GM12878 (cell line): ENCODE data around the gene UXS1. TPM values are rescaled to one million over a fixed set of nuclear protein-coding genes. Genes with fewer than 3 reads are reported as not detected.

Source experiments
- ATAC-seq: fragments of 200-7000 bp; cut with Tn5 transposase; 3 replicates; pipeline ENCODE4 v1.9.1; 2020; ENCODE audit warnings: mild to moderate bottlenecking, moderate library complexity
- BruUV-seq: library from RNA; stranded (reverse); fragments of 400-500 nt; replicated peaks from 2 replicates; lab custom pipeline; 2021; lab: Mats Ljungman, UMichigan
- CTCF ChIA-PET: fragments of 300-600 bp; sonication (Branson Sonifier 250); formaldehyde crosslinking; extraction: SDS; loops from one replicate; lab custom pipeline; 2021; ENCODE audit warnings: inconsistent platforms; lab: Yijun Ruan, JAX
- POLR2A ChIA-PET: fragments of 350-600 bp; formaldehyde crosslinking; extraction: SDS; loops from one replicate; lab custom pipeline; 2021; ENCODE audit warnings: inconsistent platforms; lab: Charles Lee
- RAD21 ChIA-PET: fragments of 300-600 bp; sonication (Branson Sonifier 250); formaldehyde crosslinking; loops from one replicate; lab custom pipeline; 2023; ENCODE audit warnings: antibody characterized with exemption; ENCODE audit not compliant: unreplicated experiment; lab: Charles Lee
- SMC1A ChIA-PET: fragments of 300-600 bp; sonication (Branson Sonifier 250); formaldehyde crosslinking; loops from one replicate; lab custom pipeline; 2023; ENCODE audit not compliant: unreplicated experiment, uncharacterized antibody; lab: Charles Lee
- DNase-seq: peaks from one replicate; pipeline ENCODE4 v3.0.0-alpha.2; 2011; ENCODE audit warnings: low read depth, low spot score
- FAIRE-seq: peaks from 3 replicates; lab custom pipeline; 2011; peaks lifted over from hg19 to GRCh38; lab: Jason Lieb, UNC
- H2AFZ ChIP-seq: 2 replicates; pipeline ENCODE4 v1.6.0; 2011; ENCODE audit warnings: low read depth, low read length, control low read depth; ENCODE audit not compliant: control insufficient read depth
- H3K27ac ChIP-seq: 2 replicates; pipeline ENCODE4 v1.5.1; 2011; ENCODE audit warnings: control low read depth; ENCODE audit not compliant: control insufficient read depth, insufficient read depth
- H3K27me3 ChIP-seq, 2 experiments: replicated peaks in 1 of 2; 2 replicates each; pipeline versions ENCODE4 v1.6.0 to v1.6.1; 2011; ENCODE audit warnings: low read length in 1 of 2; ENCODE audit not compliant: control insufficient read depth in 2 of 2, insufficient read depth in 2 of 2
- H3K36me3 ChIP-seq, 2 experiments: 2 replicates each; pipeline ENCODE4 v1.5.1; 2011; ENCODE audit warnings: low read length in 1 of 2; ENCODE audit not compliant: control insufficient read depth in 2 of 2, insufficient read depth in 2 of 2
- H3K4me1 ChIP-seq: 2 replicates; pipeline ENCODE4 v1.6.1; 2011; ENCODE audit warnings: mild to moderate bottlenecking, low read length, moderate library complexity, mixed read lengths; ENCODE audit not compliant: control insufficient read depth, insufficient read depth
- H3K4me2 ChIP-seq: 2 replicates; pipeline ENCODE4 v1.6.0; 2011; ENCODE audit warnings: control low read depth; ENCODE audit not compliant: control insufficient read depth, insufficient read depth
- H3K4me3 ChIP-seq: fragments of 200-600 bp; sonication (generic); 2 replicates; pipeline ENCODE4 v1.5.1; 2016
- H3K79me2 ChIP-seq: 2 replicates; pipeline ENCODE4 v1.6.0; 2011; ENCODE audit warnings: low read length; ENCODE audit not compliant: control insufficient read depth, insufficient read depth
- H3K9ac ChIP-seq: 2 replicates; pipeline ENCODE4 v1.8.0; 2011; ENCODE audit warnings: low read length, control low read depth, mixed read lengths; ENCODE audit not compliant: control insufficient read depth, insufficient read depth
- H3K9me3 ChIP-seq: replicated peaks from 3 replicates; pipeline ENCODE4 v1.5.1; 2011; ENCODE audit warnings: mild to moderate bottlenecking, low read length; ENCODE audit not compliant: control insufficient read depth, insufficient read depth
- H4K20me1 ChIP-seq: 2 replicates; pipeline ENCODE4 v1.6.0; 2011; ENCODE audit not compliant: control insufficient read depth, insufficient read depth
- BMI1 ChIP-seq: fragments of 450-650 bp; IDR thresholded peaks from 2 replicates; pipeline ENCODE4 v1.6.1; 2016; ENCODE audit warnings: mild to moderate bottlenecking, moderate library complexity, borderline replicate concordance
- MEF2A ChIP-seq: IDR thresholded peaks from 2 replicates; pipeline ENCODE4 v1.6.1; 2011; ENCODE audit warnings: low read depth, mild to moderate bottlenecking, low read length, moderate library complexity; ENCODE audit not compliant: insufficient read depth
- NFYA ChIP-seq: IDR thresholded peaks from 2 replicates; pipeline ENCODE4 v1.6.1; 2011; ENCODE audit warnings: low read depth, mild to moderate bottlenecking, low read length, improper control_type of control experiment, borderline replicate concordance
- RB1 ChIP-seq: fragments of 450-650 bp; formaldehyde crosslinking; IDR thresholded peaks from 2 replicates; pipeline ENCODE4 v1.6.1; 2017; ENCODE audit warnings: mild to moderate bottlenecking, borderline replicate concordance
- RBBP5 ChIP-seq: fragments of 200-600 bp; sonication (generic); conservative IDR thresholded peaks from 2 replicates; pipeline ENCODE4 v1.6.1; 2016
- STAT3 ChIP-seq: IDR thresholded peaks from 2 replicates; pipeline ENCODE4 v1.6.1; 2011; ENCODE audit warnings: low read depth, low read length, improper control_type of control experiment
- ZBED1 ChIP-seq: IDR thresholded peaks from 2 replicates; pipeline ENCODE4 v1.6.1; 2016; ENCODE audit warnings: borderline replicate concordance
- ZNF274 ChIP-seq: IDR thresholded peaks from one replicate; pipeline ENCODE4 v1.8.0; 2011; ENCODE audit not compliant: insufficient read length, insufficient read depth
- ZNF622 ChIP-seq: fragments of 450-650 bp; IDR thresholded peaks from 2 replicates; pipeline ENCODE4 v1.6.1; 2017; ENCODE audit warnings: mild to moderate bottlenecking, inconsistent platforms
- WGBS: methylation state at CpG from one replicate; pipeline ENCODE4 v1.1.6; 2016; ENCODE audit warnings: low lambda C conversion rate; ENCODE audit not compliant: insufficient replicate concordance, insufficient coverage; ENCODE audit errors: missing lambda C conversion rate; 5-methylcytosine and 5-hydroxymethylcytosine counted together
- in situ Hi-C: fragments of 300-500 bp; cut with MboI; formaldehyde crosslinking; loops from 9 replicates; pipeline ENCODE4 v1.14.3; 2018; ENCODE audit warnings: mixed read lengths
- intact Hi-C: fragments of 100-400 bp; cut with micrococcal nuclease; formaldehyde crosslinking; loops from one replicate; pipeline ENCODE4 v1.14.2; 2022; ENCODE audit not compliant: unreplicated experiment
- polyA plus RNA-seq, 11 experiments: library from polyadenylated mRNA; depleted of rRNA in 4 of 11; unstranded in 6 of 11; stranded (reverse) in 5 of 11; fragments of >200 nt; fragmentation: Nextera tagmentation in 4 of 11; fragmentation: Illumina TruSeq in 1 of 11; extraction: Ambion mirVana in 4 of 11; extraction: Trizol in 1 of 11; gene quantifications; 1 replicate in 1 of 11; 2 replicates in 10 of 11; pipeline versions ENCODE4 v1.2.1 to v1.2.3, GENCODE V29; 2011 to 2016; ENCODE audit warnings: inconsistent platforms in 2 of 11, missing spikeins in 2 of 11, low read depth in 1 of 11
- total RNA-seq, 4 experiments: library from RNA; depleted of rRNA in 3 of 4; stranded (reverse); fragments of >200 nt in 3 of 4; fragmentation: Illumina TruSeq in 1 of 4; extraction: Trizol in 1 of 4; gene quantifications; 2 replicates each; pipeline versions ENCODE4 v1.2.1 to v1.2.3, GENCODE V29; 2013 to 2021
- TF ChIP-seq, protein P1 (sequence below): fragments of 450-650 bp; formaldehyde crosslinking; IDR thresholded peaks from 2 replicates; pipeline ENCODE4 v1.4.0; 2020; ENCODE audit warnings: mild to moderate bottlenecking, moderate library complexity
- TF ChIP-seq, protein P2 (sequence below): IDR thresholded peaks from 2 replicates; pipeline ENCODE4 v1.6.1; 2012; ENCODE audit warnings: low read depth, low read length, improper control_type of control experiment
- TF ChIP-seq, protein P3 (sequence below): fragments of 450-650 bp; IDR thresholded peaks from 2 replicates; pipeline ENCODE4 v1.6.1; 2017; ENCODE audit warnings: mild to moderate bottlenecking, low read depth, inconsistent platforms; ENCODE audit not compliant: poor library complexity, severe bottlenecking
- TF ChIP-seq, protein P4 (sequence below): IDR thresholded peaks from 2 replicates; pipeline ENCODE4 v1.6.1; 2011; ENCODE audit warnings: borderline replicate concordance, low read depth, mild to moderate bottlenecking, moderate library complexity, mixed read lengths, low read length; ENCODE audit not compliant: insufficient read depth; ENCODE audit errors: extremely low read length

The UXS1 gene
- total and polyA plus RNA-seq, 10 of the 15 experiments (the other 5 are each of a cell fraction or from before 2014, with no cell fraction given): 6.0 to 25.4 (median 24.0) TPM

DNA sequence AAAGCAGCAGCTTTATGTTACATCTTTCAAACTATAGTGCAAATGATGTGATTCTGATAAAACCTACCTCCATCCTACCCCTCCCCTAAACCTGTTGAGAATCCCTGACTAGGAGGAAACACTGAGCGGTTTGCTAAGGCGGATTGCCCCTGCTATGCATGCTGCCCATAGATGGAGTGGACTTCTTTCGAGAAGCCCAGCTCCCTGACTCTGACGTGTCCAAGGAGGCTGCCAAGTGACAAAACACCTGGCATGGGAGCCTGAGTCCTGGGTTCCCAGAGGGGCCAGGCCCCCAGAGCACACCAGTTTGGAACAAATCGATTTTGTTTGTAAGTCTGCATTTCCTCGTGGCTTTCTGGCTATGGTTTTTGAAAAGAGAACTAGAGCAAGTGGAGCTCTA is 1.4 kb upstream of the UXS1 start:
- TF ChIP-seq RBBP5: no peak
- no peak for TF ChIP-seq RB1
- no peak for TF ChIP-seq NFYA
- TF ChIP-seq, protein P1, sequence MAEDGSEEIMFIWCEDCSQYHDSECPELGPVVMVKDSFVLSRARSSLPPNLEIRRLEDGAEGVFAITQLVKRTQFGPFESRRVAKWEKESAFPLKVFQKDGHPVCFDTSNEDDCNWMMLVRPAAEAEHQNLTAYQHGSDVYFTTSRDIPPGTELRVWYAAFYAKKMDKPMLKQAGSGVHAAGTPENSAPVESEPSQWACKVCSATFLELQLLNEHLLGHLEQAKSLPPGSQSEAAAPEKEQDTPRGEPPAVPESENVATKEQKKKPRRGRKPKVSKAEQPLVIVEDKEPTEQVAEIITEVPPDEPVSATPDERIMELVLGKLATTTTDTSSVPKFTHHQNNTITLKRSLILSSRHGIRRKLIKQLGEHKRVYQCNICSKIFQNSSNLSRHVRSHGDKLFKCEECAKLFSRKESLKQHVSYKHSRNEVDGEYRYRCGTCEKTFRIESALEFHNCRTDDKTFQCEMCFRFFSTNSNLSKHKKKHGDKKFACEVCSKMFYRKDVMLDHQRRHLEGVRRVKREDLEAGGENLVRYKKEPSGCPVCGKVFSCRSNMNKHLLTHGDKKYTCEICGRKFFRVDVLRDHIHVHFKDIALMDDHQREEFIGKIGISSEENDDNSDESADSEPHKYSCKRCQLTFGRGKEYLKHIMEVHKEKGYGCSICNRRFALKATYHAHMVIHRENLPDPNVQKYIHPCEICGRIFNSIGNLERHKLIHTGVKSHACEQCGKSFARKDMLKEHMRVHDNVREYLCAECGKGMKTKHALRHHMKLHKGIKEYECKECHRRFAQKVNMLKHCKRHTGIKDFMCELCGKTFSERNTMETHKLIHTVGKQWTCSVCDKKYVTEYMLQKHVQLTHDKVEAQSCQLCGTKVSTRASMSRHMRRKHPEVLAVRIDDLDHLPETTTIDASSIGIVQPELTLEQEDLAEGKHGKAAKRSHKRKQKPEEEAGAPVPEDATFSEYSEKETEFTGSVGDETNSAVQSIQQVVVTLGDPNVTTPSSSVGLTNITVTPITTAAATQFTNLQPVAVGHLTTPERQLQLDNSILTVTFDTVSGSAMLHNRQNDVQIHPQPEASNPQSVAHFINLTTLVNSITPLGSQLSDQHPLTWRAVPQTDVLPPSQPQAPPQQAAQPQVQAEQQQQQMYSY (CRISPR knock-in tag): no peak
- no peak for TF ChIP-seq BMI1
- TF ChIP-seq, protein P2, sequence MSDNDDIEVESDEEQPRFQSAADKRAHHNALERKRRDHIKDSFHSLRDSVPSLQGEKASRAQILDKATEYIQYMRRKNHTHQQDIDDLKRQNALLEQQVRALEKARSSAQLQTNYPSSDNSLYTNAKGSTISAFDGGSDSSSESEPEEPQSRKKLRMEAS: no peak
- TF ChIP-seq ZBED1: no peak
- TF ChIP-seq STAT3: no peak
- no peak for TF ChIP-seq MEF2A
- TF ChIP-seq ZNF622: no peak
- TF ChIP-seq, protein P3, sequence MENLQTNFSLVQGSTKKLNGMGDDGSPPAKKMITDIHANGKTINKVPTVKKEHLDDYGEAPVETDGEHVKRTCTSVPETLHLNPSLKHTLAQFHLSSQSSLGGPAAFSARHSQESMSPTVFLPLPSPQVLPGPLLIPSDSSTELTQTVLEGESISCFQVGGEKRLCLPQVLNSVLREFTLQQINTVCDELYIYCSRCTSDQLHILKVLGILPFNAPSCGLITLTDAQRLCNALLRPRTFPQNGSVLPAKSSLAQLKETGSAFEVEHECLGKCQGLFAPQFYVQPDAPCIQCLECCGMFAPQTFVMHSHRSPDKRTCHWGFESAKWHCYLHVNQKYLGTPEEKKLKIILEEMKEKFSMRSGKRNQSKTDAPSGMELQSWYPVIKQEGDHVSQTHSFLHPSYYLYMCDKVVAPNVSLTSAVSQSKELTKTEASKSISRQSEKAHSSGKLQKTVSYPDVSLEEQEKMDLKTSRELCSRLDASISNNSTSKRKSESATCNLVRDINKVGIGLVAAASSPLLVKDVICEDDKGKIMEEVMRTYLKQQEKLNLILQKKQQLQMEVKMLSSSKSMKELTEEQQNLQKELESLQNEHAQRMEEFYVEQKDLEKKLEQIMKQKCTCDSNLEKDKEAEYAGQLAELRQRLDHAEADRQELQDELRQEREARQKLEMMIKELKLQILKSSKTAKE: no peak
- TF ChIP-seq ZNF274: no peak
- TF ChIP-seq, protein P4, sequence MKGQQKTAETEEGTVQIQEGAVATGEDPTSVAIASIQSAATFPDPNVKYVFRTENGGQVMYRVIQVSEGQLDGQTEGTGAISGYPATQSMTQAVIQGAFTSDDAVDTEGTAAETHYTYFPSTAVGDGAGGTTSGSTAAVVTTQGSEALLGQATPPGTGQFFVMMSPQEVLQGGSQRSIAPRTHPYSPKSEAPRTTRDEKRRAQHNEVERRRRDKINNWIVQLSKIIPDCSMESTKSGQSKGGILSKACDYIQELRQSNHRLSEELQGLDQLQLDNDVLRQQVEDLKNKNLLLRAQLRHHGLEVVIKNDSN: no peak
- POLR2A ChIA-PET: interaction anchor here (0.6 kb wide), 1 partner anchor 86 kb away, joined by 3 read pairs; no protein-coding TSS in a partner anchor
- CTCF ChIA-PET: interaction anchor here (0.9 kb wide), 1 partner anchor 387 kb away, joined by 3 read pairs; no protein-coding TSS in a partner anchor
- no peak overlapping the region for H3K27ac ChIP-seq
- in situ Hi-C loops (no loop called here), intact Hi-C loops (no loop called here)
- no peak overlapping the region for H2AFZ ChIP-seq
- H3K9ac ChIP-seq: no peak overlapping the region
- no peak overlapping the region for H3K4me3 ChIP-seq
- H3K79me2 ChIP-seq: peaks cover 23% of the 10 kb centered on the region
- SMC1A ChIA-PET: no interaction called here
- RAD21 ChIA-PET: no interaction called here
- BruUV-seq: no TSS peak
- DNase-seq: no peak
- no peaks in the 10 kb centered on the region for H3K27me3 ChIP-seq
- no peak for ATAC-seq
- no peak for FAIRE-seq
- no peaks in the 10 kb centered on the region; the same call in none of the 2 replicates for H3K4me1 ChIP-seq
- no peak overlapping the region for H3K4me2 ChIP-seq
- H3K9me3 ChIP-seq: no peaks in the 10 kb centered on the region
- H3K36me3 ChIP-seq: no peaks in the 10 kb centered on the region
- H4K20me1 ChIP-seq: no peaks in the 10 kb centered on the region
- 81% methylated on average over 6 of the region's 6 CpGs for WGBS
